HG03460 (cell line): ENCODE measurements around the gene SUCLA2.
"Not testable (repeated sequence)": the region's sequence is repeated elsewhere in the genome, so short reads cannot be mapped to it uniquely, and the experiment has no call there.

Experiments used
- ATAC-seq: cut with Tn5 transposase; IDR thresholded peaks from one replicate; pipeline ENCODE4 v1.9.1; 2021; ENCODE audit not compliant: unreplicated experiment

The SUCLA2 gene

GRCh38 chr13:47997384-47997783 is 3.7 kb downstream of the SUCLA2 start:
- no peak for ATAC-seq

DNA sequence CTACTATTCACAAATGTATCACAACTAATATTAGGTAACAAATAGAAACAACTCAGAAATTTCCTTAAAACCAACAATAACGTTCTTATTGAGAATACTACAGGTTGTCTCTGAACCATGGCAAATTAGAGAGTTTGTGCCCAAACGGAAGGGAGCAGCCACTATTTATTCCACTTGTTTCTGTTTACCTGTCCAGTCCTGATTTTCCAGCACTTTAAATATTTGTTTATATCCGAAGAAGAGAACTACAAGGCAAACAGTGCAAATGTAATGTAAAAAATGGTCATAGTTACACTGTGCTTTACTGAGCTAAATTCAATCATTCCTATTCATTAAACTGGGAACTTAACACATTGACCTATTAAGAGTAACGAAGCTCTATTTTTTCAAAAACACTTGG is 9.2 kb downstream of the SUCLA2 start:
- no peak for ATAC-seq

DNA sequence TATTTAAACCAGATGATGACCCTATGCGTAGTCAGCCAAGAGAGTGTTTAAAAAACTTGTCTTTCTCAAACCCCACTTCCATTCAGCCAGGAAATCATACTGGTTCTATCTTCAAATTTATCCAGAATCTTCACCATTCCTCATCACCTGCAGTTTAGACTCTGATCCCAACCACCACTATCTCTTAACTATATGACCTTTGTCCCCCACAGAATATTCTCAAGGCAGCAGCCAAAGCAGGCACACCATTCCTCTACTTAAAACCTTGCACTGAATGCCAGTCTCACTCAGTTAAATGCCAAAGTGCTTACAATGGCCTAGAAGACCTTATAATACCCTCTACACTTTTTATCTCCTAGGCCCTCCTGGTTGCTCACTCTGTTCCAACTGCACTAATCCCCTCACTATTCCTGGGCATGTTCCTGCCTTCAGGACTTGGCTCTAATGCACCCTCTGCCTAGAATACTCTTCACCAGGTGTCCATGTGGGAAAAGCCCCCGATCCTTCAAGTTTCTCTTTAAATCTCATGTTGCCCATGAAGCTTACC is 10.1 kb downstream of the SUCLA2 start:
- no peak for ATAC-seq

GRCh38 chr13:47990427-47990826 is 10.6 kb downstream of the SUCLA2 start:
- ATAC-seq = no peak

- ATAC-seq = no peak
Observed at GRCh38 chr13:47983070-47983469, 18.0 kb downstream of the SUCLA2 start.

GRCh38 chr13:47976325-47976724 is 24.7 kb downstream of the SUCLA2 start:
- no peak for ATAC-seq

- no peak for ATAC-seq
Observed at GRCh38 chr13:47964863-47965262, 36.2 kb downstream of the SUCLA2 start.

DNA sequence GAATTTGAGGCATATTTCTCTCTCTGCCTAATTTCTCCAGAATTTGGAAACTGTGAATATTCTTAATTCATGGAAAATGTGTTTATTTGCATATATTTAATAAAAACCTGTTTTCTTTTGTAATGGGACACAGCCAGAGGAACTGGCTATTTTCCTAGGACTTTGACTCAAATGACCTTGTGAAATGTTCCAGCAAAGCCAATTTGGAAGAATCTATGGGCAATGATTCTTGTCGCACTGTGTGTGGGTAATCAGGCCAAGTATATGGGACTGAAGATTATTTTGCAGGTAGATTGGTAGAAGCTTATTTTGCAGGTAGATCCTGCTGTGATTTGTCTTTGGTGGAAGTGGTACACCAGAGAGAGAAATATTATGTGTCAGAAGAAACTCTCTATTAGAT is 38.8 kb downstream of the SUCLA2 start:
- ATAC-seq = no peak

DNA sequence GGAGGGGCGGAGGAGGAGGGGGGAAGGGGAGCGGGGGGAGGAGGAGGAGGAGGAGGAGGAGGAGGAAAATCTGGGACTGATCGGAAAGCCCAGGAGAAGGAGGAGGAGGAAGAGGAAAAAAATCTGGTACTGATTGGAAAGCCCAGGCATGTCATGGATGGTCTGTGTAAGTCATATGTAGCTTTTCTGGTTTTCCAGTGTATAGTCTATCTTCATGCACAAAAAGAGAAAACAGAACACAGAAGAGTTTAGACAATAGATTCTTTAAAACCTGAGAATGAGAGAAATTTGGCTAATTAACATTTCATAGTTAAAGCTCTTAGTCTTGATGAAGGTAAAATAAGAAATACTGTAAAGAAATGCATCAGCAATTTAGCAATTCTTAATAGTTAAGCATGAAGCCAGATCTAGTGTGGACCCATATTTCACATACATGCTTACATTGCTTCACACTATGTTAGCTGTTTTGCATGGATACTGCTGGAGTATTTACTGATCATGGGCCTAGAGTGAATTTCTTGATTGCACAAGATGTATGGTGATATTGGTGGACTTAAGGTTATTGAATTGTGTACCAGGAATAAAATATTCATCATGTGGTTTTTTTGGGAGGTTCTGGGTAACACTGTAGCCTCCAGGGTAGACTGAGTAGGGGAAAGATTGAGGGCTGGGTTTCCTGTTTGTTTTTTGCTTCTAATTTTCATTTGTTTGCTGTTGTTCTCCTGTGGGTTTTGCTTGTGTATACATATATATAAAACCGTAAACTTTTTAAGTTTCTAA is 41.4 kb downstream of the SUCLA2 start:
- no peak for ATAC-seq

GRCh38 chr13:47957073-47957472 is 44.0 kb downstream of the SUCLA2 start:
- no peak for ATAC-seq

DNA sequence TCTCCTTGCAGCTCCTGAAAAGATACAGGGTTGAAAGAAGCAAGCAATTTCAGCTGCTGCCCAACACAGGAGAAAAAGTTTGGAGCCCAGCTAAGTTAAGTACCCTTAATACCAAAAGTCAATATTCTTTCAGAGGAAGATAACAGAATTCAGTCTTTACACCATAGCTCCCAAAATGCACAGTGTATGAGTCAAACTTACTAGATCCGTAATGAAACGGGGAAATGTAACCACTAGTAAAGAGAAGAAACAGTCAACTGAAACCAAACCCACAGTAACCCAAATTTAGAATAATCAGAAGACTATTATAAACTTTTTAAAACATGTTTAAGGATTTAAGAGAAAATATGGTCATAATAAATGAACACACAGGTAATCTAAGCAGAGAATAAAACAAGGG is 45.2 kb downstream of the SUCLA2 start:
- ATAC-seq = no peak

GRCh38 chr13:47949799-47950198 is 51.3 kb downstream of the SUCLA2 start:
- no peak for ATAC-seq

- no peak for ATAC-seq
Observed at GRCh38 chr13:47945738-47946137, 55.3 kb downstream of the SUCLA2 start.

- not testable (repeated sequence) for ATAC-seq
Observed at GRCh38 chr13:47945146-47945545, 55.9 kb downstream of the SUCLA2 start.

GRCh38 chr13:47934371-47934770 is 66.7 kb downstream of the SUCLA2 start:
- no peak for ATAC-seq

DNA sequence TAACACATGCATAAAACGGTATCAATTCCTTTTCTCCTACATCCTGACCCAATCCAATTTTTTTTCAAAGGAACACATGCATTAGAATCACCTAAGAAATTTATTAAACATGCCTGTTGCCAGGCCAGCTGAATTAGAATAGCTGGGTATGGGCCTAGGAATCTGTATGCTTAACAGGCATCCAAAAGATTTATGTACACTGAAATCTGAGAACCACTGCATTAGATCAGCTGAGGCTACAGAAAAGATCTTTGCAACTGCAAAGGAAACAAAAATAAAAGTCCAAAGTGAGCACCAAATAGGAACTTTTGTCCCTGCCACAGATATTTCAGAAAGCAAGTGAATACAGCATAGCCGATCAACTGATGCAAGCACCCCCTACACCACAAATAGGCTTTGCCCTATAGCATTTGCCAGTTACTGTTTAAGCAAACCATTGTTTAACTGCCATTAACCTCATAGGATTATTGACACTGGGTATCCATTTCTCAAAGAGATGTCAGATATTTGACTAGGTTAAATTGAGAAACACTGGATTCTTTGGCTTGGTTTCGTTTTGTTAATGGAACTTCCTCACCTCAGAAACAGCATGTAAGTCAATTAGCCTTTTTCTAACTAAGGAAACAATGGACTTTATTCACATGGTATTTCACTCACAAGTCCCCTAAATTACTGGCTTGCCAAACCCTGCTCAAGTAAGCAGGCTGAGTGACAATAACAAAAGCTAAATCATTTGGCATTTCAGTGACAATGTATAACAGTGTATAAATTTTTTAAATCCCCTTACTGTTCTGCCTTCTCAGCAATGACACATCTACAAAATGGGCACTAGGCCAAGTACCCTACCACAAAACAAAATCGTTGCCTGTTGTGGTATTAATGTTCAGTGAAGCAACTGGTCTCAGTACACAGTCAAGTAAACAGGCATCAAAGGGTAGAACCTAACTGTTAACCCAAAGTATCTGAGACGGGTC is 67.8 kb downstream of the SUCLA2 start:
- no peak for ATAC-seq

- ATAC-seq = no peak
Observed at GRCh38 chr13:47930649-47931165, 70.4 kb downstream of the SUCLA2 start.

- ATAC-seq = no peak
Observed at GRCh38 chr13:47929156-47929555, 71.9 kb downstream of the SUCLA2 start.

- ATAC-seq = no peak
Observed at GRCh38 chr13:47917022-47917574, 84.0 kb downstream of the SUCLA2 start.

DNA sequence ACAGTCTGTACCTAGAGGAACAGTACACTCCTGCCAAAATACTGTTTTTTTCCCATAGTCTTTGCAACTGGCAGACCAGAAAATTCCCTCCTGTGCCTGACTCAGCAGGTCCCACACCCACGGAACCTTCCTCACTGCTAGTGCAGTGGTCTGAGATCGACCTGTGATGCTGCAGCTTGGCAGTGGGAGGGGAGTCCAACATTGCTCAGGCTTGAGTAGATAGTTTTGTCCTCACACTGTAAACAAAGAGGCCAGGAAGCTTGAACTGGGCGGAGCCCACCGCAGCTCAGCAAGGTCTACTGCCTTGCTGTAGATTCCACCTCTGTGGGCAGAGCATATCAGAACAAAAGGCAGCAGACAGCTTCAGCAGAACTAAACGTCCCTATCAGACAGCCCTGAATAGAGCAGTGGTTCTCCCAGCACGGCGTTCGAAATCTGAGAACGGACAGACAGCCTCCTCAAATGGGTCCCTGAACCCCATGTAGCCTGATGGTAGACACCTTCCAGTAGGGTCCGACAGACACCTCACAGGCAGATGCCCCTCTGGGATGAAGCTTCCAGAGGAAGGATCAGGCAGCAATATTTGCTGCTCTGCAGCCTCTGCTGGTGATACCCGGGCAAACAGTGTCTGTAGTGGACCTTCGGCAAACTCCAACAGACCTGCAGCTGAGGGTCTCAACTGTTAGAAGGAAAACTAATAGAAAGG is 92.7 kb downstream of the SUCLA2 start:
- ATAC-seq = no peak

GRCh38 chr13:47904891-47905290 is 96.2 kb downstream of the SUCLA2 start:
- no peak for ATAC-seq
